Kidney (tissue), 14 donors: Measurements from ENCODE around the gene EIF4E1B. TPM values are rescaled to one million over a fixed set of nuclear protein-coding genes. Genes with fewer than 3 reads are reported as not detected.

Experiments
- DNase-seq, 5 donors: peaks; one replicate each; pipeline ENCODE4 v3.0.0-alpha.2; 2013 to 2020
- FAIRE-seq: peaks from 2 replicates; lab custom pipeline; 2012; peaks lifted over from hg19 to GRCh38; lab: Jason Lieb, UNC
- H3K27ac ChIP-seq, 2 donors: one replicate each; pipeline ENCODE4 v1.7.0; 2013; ENCODE audit warnings: low read depth in 2 of 2, low read length in 2 of 2, inconsistent platforms in 1 of 2
- H3K27me3 ChIP-seq: one replicate; pipeline ENCODE4 v1.7.1; 2013; ENCODE audit warnings: low read length, inconsistent platforms; ENCODE audit not compliant: control insufficient read depth, insufficient read depth
- H3K36me3 ChIP-seq, 3 donors: one replicate each; pipeline versions ENCODE4 v1.7.0 to v1.7.1; 2013; ENCODE audit warnings: low read length in 3 of 3, control low read depth in 1 of 3, inconsistent platforms in 1 of 3; ENCODE audit not compliant: insufficient read depth in 3 of 3, control insufficient read depth in 2 of 3
- H3K4me1 ChIP-seq, 3 donors: one replicate each; pipeline versions ENCODE4 v1.7.0 to v1.7.1; 2013; ENCODE audit warnings: low read length in 3 of 3, inconsistent platforms in 1 of 3, low read depth in 1 of 3; ENCODE audit not compliant: control insufficient read depth in 2 of 3, insufficient read depth in 2 of 3
- H3K4me3 ChIP-seq, 3 donors: one replicate each; pipeline versions ENCODE4 v1.7.0 to v1.8.1; 2013; ENCODE audit warnings: low read length in 3 of 3, control low read depth in 1 of 3, inconsistent platforms in 1 of 3
- H3K9ac ChIP-seq, 3 donors: one replicate each; pipeline versions ENCODE4 v1.7.0 to v1.7.1; 2013; ENCODE audit warnings: low read length in 3 of 3, control low read depth in 1 of 3, inconsistent platforms in 1 of 3
- H3K9me3 ChIP-seq, 3 donors: one replicate each; pipeline versions ENCODE4 v1.7.0 to v1.7.1; 2013; ENCODE audit warnings: low read length in 3 of 3, control low read depth in 1 of 3, inconsistent platforms in 1 of 3; ENCODE audit not compliant: control insufficient read depth in 2 of 3, insufficient read depth in 1 of 3
- intact Hi-C: fragments of 100-400 bp; cut with DNase I; formaldehyde crosslinking; loops from one replicate; pipeline ENCODE4 v1.11.1; 2022
- polyA plus RNA-seq: library from polyadenylated mRNA; stranded (reverse); fragments of 350-450 nt; fragmentation: Illumina TruSeq; extraction: RNeasy Lipid Tissue Mini Kit (QIAGEN cat#74804); gene quantifications from one replicate; pipeline ENCODE4 v1.2.3, GENCODE V29; 2014; ENCODE audit warnings: low read depth, low replicate concordance; ENCODE audit not compliant: insufficient read depth
- total RNA-seq: library from RNA; stranded (reverse); fragmentation: NEBNext Ultra II Directional; extraction: Animal tissue kit (Norgen Biotek cat#: 25700); gene quantifications from one replicate; pipeline ENCODE4 v1.2.1, GENCODE V29; 2021
- TF ChIP-seq, protein P1 (sequence below): IDR thresholded peaks from 3 replicates; pipeline ENCODE4 v1.5.1; 2012; ENCODE audit warnings: mild to moderate bottlenecking, moderate library complexity, borderline replicate concordance; ENCODE audit not compliant: insufficient read depth; ENCODE audit errors: extremely low read depth
- donor health status: control.
- donor health status: control.
- donor health status: control.
- donor health status: control.
- donor health status: control.
- donor health status: DM: yes; HTN: yes; CAD: no.
- donor health status: Normal renal cell carcinoma (clear cell type).

EIF4E1B gene
- total and polyA plus RNA-seq, 2 donors from 2014 or later, result not detected

DNA sequence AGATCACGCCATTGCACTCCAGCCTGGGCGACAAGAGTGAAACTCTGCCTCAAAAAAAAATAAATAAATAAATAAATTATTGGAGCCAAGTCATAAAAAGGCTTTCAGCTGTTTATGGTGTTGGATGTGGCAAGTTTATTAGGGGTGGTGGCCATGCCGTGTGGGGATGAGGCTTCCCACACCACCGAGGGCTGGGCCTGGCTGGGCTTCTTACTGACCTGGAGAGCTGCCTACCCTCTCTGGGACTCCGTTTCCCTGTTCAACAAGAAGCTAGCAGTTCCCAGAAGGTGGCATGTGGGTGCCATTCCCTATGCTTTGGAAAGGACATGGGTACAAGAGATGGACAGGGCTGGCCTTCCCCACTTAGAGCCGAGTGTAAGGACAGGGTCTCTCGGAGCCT lies 43.1 kb upstream of the EIF4E1B start:
- FAIRE-seq, result no peak
- intact Hi-C loops, result no loop called here
- TF ChIP-seq, protein P1, sequence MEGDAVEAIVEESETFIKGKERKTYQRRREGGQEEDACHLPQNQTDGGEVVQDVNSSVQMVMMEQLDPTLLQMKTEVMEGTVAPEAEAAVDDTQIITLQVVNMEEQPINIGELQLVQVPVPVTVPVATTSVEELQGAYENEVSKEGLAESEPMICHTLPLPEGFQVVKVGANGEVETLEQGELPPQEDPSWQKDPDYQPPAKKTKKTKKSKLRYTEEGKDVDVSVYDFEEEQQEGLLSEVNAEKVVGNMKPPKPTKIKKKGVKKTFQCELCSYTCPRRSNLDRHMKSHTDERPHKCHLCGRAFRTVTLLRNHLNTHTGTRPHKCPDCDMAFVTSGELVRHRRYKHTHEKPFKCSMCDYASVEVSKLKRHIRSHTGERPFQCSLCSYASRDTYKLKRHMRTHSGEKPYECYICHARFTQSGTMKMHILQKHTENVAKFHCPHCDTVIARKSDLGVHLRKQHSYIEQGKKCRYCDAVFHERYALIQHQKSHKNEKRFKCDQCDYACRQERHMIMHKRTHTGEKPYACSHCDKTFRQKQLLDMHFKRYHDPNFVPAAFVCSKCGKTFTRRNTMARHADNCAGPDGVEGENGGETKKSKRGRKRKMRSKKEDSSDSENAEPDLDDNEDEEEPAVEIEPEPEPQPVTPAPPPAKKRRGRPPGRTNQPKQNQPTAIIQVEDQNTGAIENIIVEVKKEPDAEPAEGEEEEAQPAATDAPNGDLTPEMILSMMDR, result no peak
- DNase-seq, result no peak
- Histone ChIP-seq H3K9ac (no peak overlapping the region), H3K36me3 (peaks cover 0 to 5% (median 0%) of the 10 kb centered on the region in 3 donors), H3K4me1 (no peaks in the 10 kb centered on the region), H3K9me3 (peaks cover 0 to 4% (median 3%) of the 10 kb centered on the region in 3 donors), H3K4me3 (no peak overlapping the region), H3K27ac (no peak overlapping the region), H3K27me3 (no peaks in the 10 kb centered on the region)

DNA sequence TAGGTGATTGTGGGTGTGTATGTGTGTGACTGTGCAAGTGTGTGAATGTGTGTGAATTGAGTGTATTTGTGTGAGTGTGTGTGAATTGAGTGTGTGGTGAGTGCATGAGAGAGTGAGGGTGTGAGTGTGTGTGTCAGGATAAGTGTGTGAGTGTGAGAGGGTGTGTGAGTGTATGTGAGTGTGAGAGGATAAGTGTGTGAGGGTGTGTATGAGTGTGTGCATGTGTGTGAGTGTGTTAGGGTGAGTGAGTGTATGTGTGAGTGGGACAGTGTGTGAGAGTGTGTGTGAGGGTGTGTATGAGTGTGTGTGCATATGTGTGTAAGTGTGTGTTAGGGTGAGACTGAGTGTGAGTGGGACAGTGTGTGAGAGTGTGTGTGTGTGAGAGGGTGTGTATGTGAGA lies 42.2 kb upstream of the EIF4E1B start:
- no peak overlapping the region for H3K4me3 ChIP-seq
- peaks cover 0 to 5% (median 0%) of the 10 kb centered on the region in 3 donors for H3K36me3 ChIP-seq
- intact Hi-C loops, result no loop called here
- TF ChIP-seq, protein P1, result no peak
- H3K4me1 ChIP-seq, result no peaks in the 10 kb centered on the region
- no peak for DNase-seq
- H3K27me3 ChIP-seq, result no peaks in the 10 kb centered on the region
- no peak overlapping the region for H3K27ac ChIP-seq
- no peak for FAIRE-seq
- H3K9me3 ChIP-seq, result peaks cover 0 to 4% (median 3%) of the 10 kb centered on the region in 3 donors
- H3K9ac ChIP-seq, result no peak overlapping the region

DNA sequence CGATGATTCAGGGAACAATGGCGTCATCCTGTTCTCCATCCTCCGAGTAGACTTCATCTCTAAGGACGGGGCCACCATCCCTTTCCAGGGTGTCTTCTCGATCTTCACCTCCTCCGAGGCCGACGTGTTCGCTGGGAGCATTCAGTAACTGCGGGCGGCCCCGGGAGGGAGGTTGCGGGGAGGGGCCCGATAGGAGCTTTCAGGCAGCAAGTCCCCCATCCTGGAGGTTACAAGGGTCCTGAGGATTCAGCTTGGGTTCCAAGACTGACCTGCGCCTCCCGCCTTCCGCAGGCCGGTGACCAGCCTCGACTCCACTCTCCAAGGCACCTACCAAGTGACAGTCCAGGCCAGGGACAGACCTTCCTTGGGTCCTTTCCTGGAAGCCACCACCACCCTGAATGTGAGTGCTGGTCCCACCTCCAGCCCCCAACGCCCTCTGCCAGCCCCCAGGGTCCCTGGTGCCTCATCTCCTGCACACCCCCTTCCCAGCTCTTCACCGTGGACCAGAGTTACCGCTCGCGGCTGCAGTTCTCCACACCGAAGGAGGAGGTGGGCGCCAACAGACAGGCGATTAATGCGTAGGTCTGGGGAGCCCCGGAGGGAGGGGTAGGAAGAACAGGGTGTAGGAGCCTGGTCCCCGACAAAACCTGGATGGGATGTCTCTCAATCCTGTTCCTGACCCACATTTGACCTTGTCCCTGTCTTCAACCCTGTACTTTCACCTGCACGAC lies 41.3 kb upstream of the EIF4E1B start:
- DNase-seq, result no peak
- TF ChIP-seq, protein P1, result no peak
- H3K27ac ChIP-seq, result no peak overlapping the region

More for the DNA sequence above, 41.3 kb upstream of the EIF4E1B start:
- no peak for FAIRE-seq
- intact Hi-C loops, result no loop called here
- Histone ChIP-seq H3K27me3 (no peaks in the 10 kb centered on the region), H3K36me3 (peaks cover 0 to 5% (median 0%) of the 10 kb centered on the region in 3 donors), H3K9me3 (peaks cover 0 to 4% (median 3%) of the 10 kb centered on the region in 3 donors), H3K9ac (no peak overlapping the region), H3K4me1 (no peaks in the 10 kb centered on the region), H3K4me3 (no peak overlapping the region)
